Trophoblast cell (in vitro differentiated cells and primary cell): Measurements from ENCODE around the gene PANK2.

Experiments used
- DNase-seq, 2 donors: peaks; one replicate each; pipeline ENCODE4 v3.0.0-alpha.2; 2016
- H2AFZ ChIP-seq: 2 replicates; pipeline ENCODE4 v1.6.1; 2013; ENCODE audit warnings: low read length, moderate library complexity, mild to moderate bottlenecking; ENCODE audit not compliant: insufficient read depth, poor library complexity
- H2AK5ac ChIP-seq: 2 replicates; pipeline ENCODE4 v1.6.1; 2013; ENCODE audit warnings: mild to moderate bottlenecking, low read length
- H2BK120ac ChIP-seq: 2 replicates; pipeline ENCODE4 v1.6.1; 2013; ENCODE audit warnings: low read length, mild to moderate bottlenecking, moderate library complexity; ENCODE audit not compliant: insufficient read depth, poor library complexity
- H2BK12ac ChIP-seq: 2 replicates; pipeline ENCODE4 v1.6.1; 2013; ENCODE audit warnings: mild to moderate bottlenecking, low read length, moderate library complexity
- H2BK5ac ChIP-seq: 2 replicates; pipeline ENCODE4 v1.6.1; 2013; ENCODE audit warnings: low read length, low read depth, moderate library complexity, mild to moderate bottlenecking; ENCODE audit not compliant: poor library complexity
- H3K14ac ChIP-seq: 2 replicates; pipeline ENCODE4 v1.6.1; 2013; ENCODE audit warnings: mild to moderate bottlenecking, low read length
- H3K18ac ChIP-seq: 2 replicates; pipeline ENCODE4 v1.6.1; 2013; ENCODE audit warnings: mild to moderate bottlenecking, low read length
- H3K23ac ChIP-seq: 2 replicates; pipeline ENCODE4 v1.6.1; 2013; ENCODE audit warnings: low read length
- H3K27ac ChIP-seq: 2 replicates; pipeline ENCODE4 v1.5.1; 2013; ENCODE audit warnings: low read depth, mild to moderate bottlenecking, inconsistent platforms, low read length, moderate library complexity
- H3K27me3 ChIP-seq: 2 replicates; pipeline ENCODE4 v1.6.1; 2013; ENCODE audit warnings: inconsistent platforms, mild to moderate bottlenecking, low read length, moderate library complexity; ENCODE audit not compliant: insufficient read depth
- H3K36me3 ChIP-seq, 2 experiments: 1 replicate in 1 of 2; 2 replicates in 1 of 2; pipeline ENCODE4 v1.6.1; 2013; ENCODE audit warnings: low read length in 2 of 2, mild to moderate bottlenecking in 2 of 2, moderate library complexity in 1 of 2; ENCODE audit not compliant: insufficient read depth in 2 of 2, control insufficient read depth in 1 of 2
- H3K4ac ChIP-seq: 2 replicates; pipeline ENCODE4 v1.6.1; 2013; ENCODE audit warnings: low read depth, mild to moderate bottlenecking, low read length, moderate library complexity
- H3K4me1 ChIP-seq, 2 experiments: 1 replicate in 1 of 2; 2 replicates in 1 of 2; pipeline ENCODE4 v1.6.1; 2013; ENCODE audit warnings: low read length in 2 of 2, mild to moderate bottlenecking in 2 of 2, moderate library complexity in 1 of 2; ENCODE audit not compliant: insufficient read depth in 2 of 2, control insufficient read depth in 1 of 2
- H3K4me2 ChIP-seq: 2 replicates; pipeline ENCODE4 v1.6.1; 2013; ENCODE audit warnings: inconsistent platforms, mild to moderate bottlenecking, low read length, moderate library complexity
- H3K4me3 ChIP-seq: 2 replicates; pipeline ENCODE4 v1.5.1; 2013; ENCODE audit warnings: mild to moderate bottlenecking, low read depth, low read length, inconsistent platforms
- H3K79me1 ChIP-seq: one replicate; pipeline ENCODE4 v1.6.1; 2013; ENCODE audit warnings: low read length
- H3K79me2 ChIP-seq: 2 replicates; pipeline ENCODE4 v1.6.1; 2013; ENCODE audit warnings: low read length, mild to moderate bottlenecking; ENCODE audit not compliant: control insufficient read depth, insufficient read depth, poor library complexity
- H3K9ac ChIP-seq: 2 replicates; pipeline ENCODE4 v1.6.1; 2013; ENCODE audit warnings: mild to moderate bottlenecking, low read length
- H3K9me3 ChIP-seq: 2 replicates; pipeline ENCODE4 v1.6.1; 2013; ENCODE audit warnings: low read depth, mild to moderate bottlenecking, control low read depth, inconsistent platforms, low read length; ENCODE audit not compliant: insufficient read depth
- H4K12ac ChIP-seq: 2 replicates; pipeline ENCODE4 v1.6.1; 2013; ENCODE audit warnings: low read depth, mild to moderate bottlenecking, low read length, moderate library complexity
- H4K8ac ChIP-seq: 2 replicates; pipeline ENCODE4 v1.6.1; 2013; ENCODE audit warnings: low read depth, mild to moderate bottlenecking, low read length, moderate library complexity
- H4K91ac ChIP-seq: one replicate; pipeline ENCODE4 v1.6.1; 2013; ENCODE audit warnings: low read depth, mild to moderate bottlenecking, low read length, moderate library complexity
- WGBS: extraction: QIAGEN DNeasy Blood & Tissue Kit; methylation state at CpG from one replicate; pipeline ENCODE4 v1.1.7; 2013; ENCODE audit warnings: missing lambda C conversion rate; ENCODE audit not compliant: insufficient read length, insufficient coverage; ENCODE audit errors: extremely low coverage; 5-methylcytosine and 5-hydroxymethylcytosine counted together

PANK2 gene

GRCh38 chr20:3869839-3870634 is 19.1 kb upstream of the PANK2 start:
- no peak overlapping the region for H3K27ac ChIP-seq
- peaks cover 10 to 22% of the 10 kb centered on the region in 2 experiments for H3K4me1 ChIP-seq
- H3K27me3 ChIP-seq, result no peaks in the 10 kb centered on the region
- no peak overlapping the region for H3K23ac ChIP-seq
- H3K79me1 ChIP-seq, result no peaks in the 10 kb centered on the region
- WGBS, result no CpG with 5 or more reads among the region's 10 CpGs
- H3K9ac ChIP-seq, result no peak overlapping the region
- no peak overlapping the region for H2AFZ ChIP-seq
- no peak overlapping the region for H3K18ac ChIP-seq
- H2BK5ac ChIP-seq, result no peak overlapping the region
- no peak overlapping the region for H3K4me2 ChIP-seq
- H2BK120ac ChIP-seq, result no peak overlapping the region
- no peak overlapping the region for H4K8ac ChIP-seq
- no peaks in the 10 kb centered on the region for H3K79me2 ChIP-seq
- H3K4me3 ChIP-seq, result no peak overlapping the region
- peaks cover 6% of the 10 kb centered on the region for H3K9me3 ChIP-seq
- DNase-seq, result peak; percentile 62 to 78
- H3K14ac ChIP-seq, result no peak overlapping the region
- H4K12ac ChIP-seq, result no peak overlapping the region
- H3K36me3 ChIP-seq, result peaks cover 26 to 51% of the 10 kb centered on the region in 2 experiments
- H4K91ac ChIP-seq, result no peak overlapping the region
- H2AK5ac ChIP-seq, result no peak overlapping the region
- no peak overlapping the region for H2BK12ac ChIP-seq
- no peak overlapping the region for H3K4ac ChIP-seq

- H2AK5ac ChIP-seq, result no peak overlapping the region
- H3K4me2 ChIP-seq, result no peak overlapping the region
- H3K9me3 ChIP-seq, result peaks cover 6% of the 10 kb centered on the region
- H2BK12ac ChIP-seq, result no peak overlapping the region
- H3K9ac ChIP-seq, result no peak overlapping the region
- DNase-seq, result peak; percentile 91 to 100
- H4K8ac ChIP-seq, result no peak overlapping the region
- no peak overlapping the region for H3K18ac ChIP-seq
- H3K27ac ChIP-seq, result peak overlapping the region; percentile 5
- no peaks in the 10 kb centered on the region for H3K79me1 ChIP-seq
- no peak overlapping the region for H2BK5ac ChIP-seq
- H3K36me3 ChIP-seq, result peaks cover 10 to 38% of the 10 kb centered on the region in 2 experiments
- no peaks in the 10 kb centered on the region for H3K27me3 ChIP-seq
- no peak overlapping the region for H3K14ac ChIP-seq
- H3K4ac ChIP-seq, result no peak overlapping the region
- H3K23ac ChIP-seq, result no peak overlapping the region
- no peak overlapping the region for H2BK120ac ChIP-seq
- no peak overlapping the region for H4K12ac ChIP-seq
- H3K79me2 ChIP-seq, result no peaks in the 10 kb centered on the region
- no peak overlapping the region for H2AFZ ChIP-seq
- peaks cover 6 to 16% of the 10 kb centered on the region in 2 experiments for H3K4me1 ChIP-seq
- H3K4me3 ChIP-seq, result no peak overlapping the region
- no CpG with 5 or more reads among the region's 4 CpGs for WGBS
- no peak overlapping the region for H4K91ac ChIP-seq
These were observed 17.5 kb upstream of the PANK2 start for GRCh38 chr20:3871550-3872265.

DNA sequence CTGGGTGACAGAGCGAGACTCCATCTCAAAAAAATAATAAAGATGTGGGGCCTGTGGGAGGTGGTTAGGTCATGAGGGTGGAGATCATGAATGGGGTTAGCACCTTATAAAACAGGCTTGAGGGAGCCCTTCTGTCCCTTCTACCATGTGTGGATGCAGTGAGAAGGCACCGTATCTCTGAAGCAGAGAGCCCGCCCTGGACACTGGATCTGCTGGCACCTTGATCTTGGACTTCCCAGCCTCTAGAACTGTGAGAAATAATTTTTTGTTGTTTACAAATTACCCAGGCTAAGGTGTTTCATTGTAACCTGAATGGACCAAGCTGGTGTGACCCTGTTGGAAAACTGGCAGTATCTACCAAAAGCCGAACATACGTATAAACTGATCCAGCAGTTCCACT is 15.7 kb upstream of the PANK2 start:
- H4K91ac ChIP-seq, result no peak overlapping the region
- H3K14ac ChIP-seq, result no peak overlapping the region
- WGBS, result no CpG with 5 or more reads among the region's 5 CpGs
- H2AK5ac ChIP-seq, result no peak overlapping the region
- no peak for DNase-seq
- no peak overlapping the region for H2BK5ac ChIP-seq
- H3K18ac ChIP-seq, result no peak overlapping the region
- peaks cover 6 to 16% of the 10 kb centered on the region in 2 experiments for H3K4me1 ChIP-seq
- peaks cover 6 to 26% of the 10 kb centered on the region in 2 experiments for H3K36me3 ChIP-seq
- H3K23ac ChIP-seq, result no peak overlapping the region
- no peak overlapping the region for H3K4me2 ChIP-seq
- no peak overlapping the region for H4K12ac ChIP-seq
- no peak overlapping the region for H3K9ac ChIP-seq
- no peak overlapping the region for H2BK12ac ChIP-seq
- H4K8ac ChIP-seq, result no peak overlapping the region
- H2BK120ac ChIP-seq, result no peak overlapping the region
- H3K9me3 ChIP-seq, result peaks cover 6% of the 10 kb centered on the region
- H3K79me1 ChIP-seq, result no peaks in the 10 kb centered on the region
- H3K79me2 ChIP-seq, result no peaks in the 10 kb centered on the region
- H3K27ac ChIP-seq, result no peak overlapping the region
- no peak overlapping the region for H3K4ac ChIP-seq
- H3K27me3 ChIP-seq, result no peaks in the 10 kb centered on the region
- no peak overlapping the region for H3K4me3 ChIP-seq
- no peak overlapping the region for H2AFZ ChIP-seq

DNA sequence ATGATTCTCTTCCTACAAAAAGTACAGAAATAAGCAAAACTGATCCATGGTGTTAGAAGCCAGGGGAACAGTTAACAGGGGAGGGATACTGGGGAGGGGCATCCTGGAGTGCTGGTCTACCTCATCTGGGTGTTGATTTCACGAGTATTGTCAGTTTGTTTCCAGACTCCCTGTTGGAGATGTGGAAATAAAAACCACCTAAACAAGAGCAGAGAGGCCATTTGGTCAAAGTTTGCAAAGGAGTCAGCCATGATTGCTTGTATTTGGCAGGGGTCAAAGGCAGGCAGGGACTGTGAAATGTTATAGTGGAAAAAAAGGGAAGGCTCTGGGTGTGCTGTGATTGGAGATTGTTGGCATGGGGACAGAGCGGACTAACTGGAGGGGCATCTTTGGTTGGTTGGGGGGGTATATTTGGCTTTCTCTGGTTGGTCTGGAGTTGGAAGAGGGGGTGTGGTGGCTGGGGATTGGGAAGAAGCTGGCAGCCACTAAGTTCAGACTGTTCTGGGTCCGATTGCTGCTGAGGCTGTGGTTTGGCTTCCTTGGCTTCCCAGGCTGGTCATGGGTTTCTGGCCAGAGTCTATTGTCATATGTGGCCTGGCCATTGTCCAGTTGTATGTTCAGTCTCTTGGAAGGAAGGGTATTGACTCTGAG is 14.9 kb upstream of the PANK2 start:
- Histone ChIP-seq H3K4me2 (no peak overlapping the region), H2BK5ac (no peak overlapping the region), H2BK12ac (no peak overlapping the region), H3K27ac (no peak overlapping the region), H4K91ac (no peak overlapping the region), H3K4ac (no peak overlapping the region), H2AK5ac (no peak overlapping the region), H3K4me3 (no peak overlapping the region), H4K8ac (no peak overlapping the region), H3K9ac (no peak overlapping the region), H3K36me3 (peaks cover 10 to 26% of the 10 kb centered on the region in 2 experiments), H3K18ac (no peak overlapping the region), H3K14ac (no peak overlapping the region), H3K23ac (no peak overlapping the region), H3K9me3 (peaks cover 6% of the 10 kb centered on the region), H3K79me1 (no peaks in the 10 kb centered on the region), H2AFZ (no peak overlapping the region), H3K27me3 (no peaks in the 10 kb centered on the region), H3K79me2 (no peaks in the 10 kb centered on the region), H4K12ac (no peak overlapping the region), H3K4me1 (peaks cover 6 to 16% of the 10 kb centered on the region in 2 experiments), H2BK120ac (no peak overlapping the region)
- DNase-seq, result no peak
- no CpG with 5 or more reads among the region's 3 CpGs for WGBS
